ENCODE data around the gene ATXN3L.
"Not testable (repeated sequence)": the region's sequence is repeated elsewhere in the genome, so short reads cannot be mapped to it uniquely, and the experiment has no call there.

ATXN3L gene

DNA sequence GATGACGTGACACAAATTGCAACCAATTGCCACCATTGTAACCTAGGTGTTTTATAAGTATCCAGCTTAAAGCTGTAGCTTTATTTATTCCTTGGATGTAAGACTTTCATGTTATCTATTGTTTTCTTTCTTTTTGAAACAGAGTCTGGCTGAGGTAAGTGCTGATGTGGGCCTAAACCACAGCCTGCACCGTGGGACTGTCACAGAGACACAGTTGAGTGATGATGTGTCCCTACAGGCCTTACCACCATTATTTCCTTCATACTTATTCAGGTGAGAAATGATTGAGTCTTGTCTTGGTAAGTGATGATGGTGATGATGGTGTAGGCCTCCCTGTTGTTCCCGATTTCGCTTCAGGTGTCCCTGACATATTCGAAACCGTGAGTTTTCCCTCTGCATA lies 8.3 kb downstream of the ATXN3L start:
- no peak for FAIRE-seq
- no peak for DNase-seq (ENCODE audit: extremely low spot score, insufficient read length, low read depth)

DNA sequence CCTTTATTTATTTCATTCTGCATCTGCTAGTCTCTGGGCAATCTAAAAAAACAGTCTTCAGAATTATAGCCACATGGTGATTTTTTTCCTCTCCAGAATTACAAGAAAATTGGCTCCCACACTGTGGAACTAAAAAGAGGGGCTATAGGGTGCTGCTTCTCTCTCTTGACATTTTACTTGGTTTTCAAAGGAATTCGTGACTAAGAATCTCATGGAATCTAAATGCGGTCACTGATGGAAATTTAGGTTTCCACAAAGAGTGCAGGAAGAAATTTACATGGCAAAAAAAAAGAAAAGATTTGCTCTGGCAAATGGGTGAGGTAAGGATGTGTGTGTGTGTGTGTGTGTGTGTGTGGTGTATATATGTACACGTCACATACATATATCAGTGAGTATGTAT lies 10.2 kb downstream of the ATXN3L start:
- no peak for DNase-seq (ENCODE audit: extremely low spot score, insufficient read length, low read depth)
- FAIRE-seq = no peak

DNA sequence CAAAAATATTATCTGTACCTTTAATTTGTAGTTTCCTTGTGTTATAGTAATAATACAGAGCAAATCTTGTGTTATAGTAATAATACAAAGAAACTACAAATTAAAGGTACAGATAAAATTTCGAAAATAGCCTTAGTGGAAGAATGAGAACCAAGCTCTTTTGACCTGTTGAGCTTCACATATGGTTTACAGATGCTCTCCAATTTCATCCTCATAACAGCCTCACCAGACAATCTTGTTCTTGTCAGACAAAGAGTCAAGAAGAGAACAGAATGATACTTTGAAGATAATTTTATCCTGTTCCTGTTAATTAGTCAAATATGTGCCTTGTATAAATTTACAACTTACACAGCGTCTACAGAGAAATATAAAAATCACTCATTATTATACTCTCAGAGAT lies 12.8 kb downstream of the ATXN3L start:
- DNase-seq (ENCODE audit: extremely low spot score, insufficient read length, low read depth) = no peak
- FAIRE-seq = no peak

DNA sequence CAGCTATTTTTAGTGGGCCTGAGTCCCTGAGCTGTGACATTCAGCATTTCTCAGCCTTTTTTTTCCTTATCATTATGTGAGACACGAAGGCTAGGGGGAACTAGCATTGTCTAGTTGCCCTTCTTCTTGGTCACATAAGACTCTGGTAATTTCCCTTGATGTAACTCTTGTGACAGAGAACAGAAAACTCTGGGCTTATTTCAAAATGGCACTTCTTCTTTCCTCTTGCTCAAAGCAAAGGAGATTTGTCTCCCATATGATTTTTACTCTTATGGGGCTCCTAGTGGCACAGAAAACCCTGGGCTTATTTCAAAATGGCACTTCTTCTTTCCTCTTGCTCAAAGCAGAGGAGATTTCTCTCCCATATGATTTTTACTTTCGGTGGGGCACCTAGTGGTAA lies 14.7 kb downstream of the ATXN3L start:
- no peak for FAIRE-seq
- no peak for DNase-seq (ENCODE audit: extremely low spot score, insufficient read length, low read depth)

DNA sequence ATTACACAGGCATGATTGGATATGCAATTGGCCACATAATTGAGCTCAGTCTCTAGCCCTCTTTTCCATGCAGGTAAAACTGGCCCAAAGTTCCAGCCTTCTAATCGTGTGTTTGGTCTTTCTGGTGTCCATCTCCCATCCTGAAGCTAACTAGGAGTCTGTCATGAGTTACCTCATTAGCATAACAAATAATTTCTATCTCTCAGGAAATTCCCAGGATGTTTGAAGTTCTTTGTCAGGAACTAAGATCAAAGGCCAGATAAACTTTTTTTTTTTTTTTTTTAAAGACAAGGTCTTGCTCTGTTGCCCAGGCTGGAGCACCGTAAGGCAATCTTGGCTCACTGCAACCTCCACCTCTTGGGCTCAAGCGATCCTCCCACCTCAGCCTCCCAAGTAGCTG lies 15.8 kb downstream of the ATXN3L start:
- FAIRE-seq = no peak
- no peak for DNase-seq (ENCODE audit: extremely low spot score, insufficient read length, low read depth)

DNA sequence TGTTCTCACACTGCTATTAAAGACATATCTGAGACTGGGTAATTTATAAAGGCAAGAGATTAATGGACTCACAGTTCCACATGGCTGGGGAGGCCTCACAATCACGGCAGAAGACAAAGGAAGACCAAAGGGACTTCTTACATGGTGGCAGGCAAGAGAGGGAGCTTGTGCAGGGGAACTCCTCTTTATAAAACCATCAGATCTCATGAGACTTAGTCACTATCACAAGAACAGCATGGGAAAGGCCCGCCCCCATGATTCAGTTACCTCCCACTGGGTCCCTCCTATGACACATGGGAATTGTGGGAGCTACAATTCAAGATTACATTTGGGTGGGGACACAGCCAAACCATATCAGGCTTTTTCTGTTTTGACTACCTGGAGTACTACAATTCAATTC lies 16.6 kb downstream of the ATXN3L start:
- FAIRE-seq; DNase-seq (ENCODE audit: extremely low spot score, insufficient read length, low read depth): not testable (repeated sequence)

DNA sequence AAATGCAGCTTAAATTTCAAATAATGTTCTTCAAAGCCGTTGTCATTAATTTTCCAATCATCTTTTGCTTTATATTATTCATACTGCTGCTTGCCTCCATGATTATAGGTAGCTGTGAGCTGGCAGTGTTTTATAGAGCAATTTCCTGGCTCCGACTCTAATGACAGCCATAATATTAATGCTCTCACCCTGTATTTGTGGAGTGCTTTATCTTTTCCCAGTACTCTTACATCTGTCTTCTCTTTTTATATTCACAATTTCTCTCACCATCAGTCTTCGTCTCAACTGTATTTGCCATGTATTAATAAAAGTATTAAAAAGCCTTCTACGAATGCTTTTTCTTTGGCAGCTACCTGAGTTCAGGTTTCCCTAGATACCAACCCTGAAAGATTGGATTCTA lies 21.0 kb downstream of the ATXN3L start:
- DNase-seq (ENCODE audit: extremely low spot score, insufficient read length, low read depth) (no peak), FAIRE-seq (no peak)

DNA sequence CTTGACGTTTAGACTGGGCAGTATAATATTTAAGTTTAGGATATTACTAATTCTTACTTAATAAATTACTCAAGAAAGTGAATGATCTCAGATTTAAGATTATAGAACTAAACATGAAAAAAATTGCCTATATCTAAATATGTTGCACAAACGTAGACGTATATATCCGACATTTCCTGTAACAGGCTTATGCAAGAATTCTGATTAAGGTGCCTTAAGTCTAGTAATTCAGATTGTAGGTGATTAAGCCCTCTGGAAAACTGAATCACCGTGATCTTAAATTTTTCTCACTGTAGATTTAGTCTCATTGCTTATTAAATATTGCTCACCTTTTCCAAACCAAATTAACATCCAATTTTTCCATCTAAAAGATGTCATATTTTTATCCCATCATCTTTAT lies 24.0 kb downstream of the ATXN3L start:
- DNase-seq (ENCODE audit: extremely low spot score, insufficient read length, low read depth) = no peak

DNA sequence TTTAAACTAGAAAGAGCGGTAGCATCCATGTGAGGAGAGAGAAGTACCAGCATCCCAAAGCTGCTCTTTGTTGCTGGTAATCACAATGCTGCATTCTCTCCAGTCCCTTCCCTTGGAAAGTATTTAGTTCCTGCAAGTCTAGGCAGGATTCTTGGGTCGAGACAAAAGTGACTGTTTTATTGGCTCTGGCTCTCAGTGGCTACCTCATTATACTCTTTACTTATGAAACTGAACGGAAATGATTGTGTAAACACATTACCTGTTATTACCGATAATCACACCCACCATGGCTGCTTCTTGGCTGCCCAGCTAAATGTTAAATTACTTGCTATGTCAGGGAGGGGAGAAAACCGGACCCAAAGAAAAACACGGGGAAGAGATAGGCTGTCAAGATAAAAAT lies 26.2 kb downstream of the ATXN3L start:
- FAIRE-seq (no peak), DNase-seq (ENCODE audit: extremely low spot score, insufficient read length, low read depth) (no peak)

More for the DNA sequence above, 24.0 kb downstream of the ATXN3L start:
- FAIRE-seq = no peak

DNA sequence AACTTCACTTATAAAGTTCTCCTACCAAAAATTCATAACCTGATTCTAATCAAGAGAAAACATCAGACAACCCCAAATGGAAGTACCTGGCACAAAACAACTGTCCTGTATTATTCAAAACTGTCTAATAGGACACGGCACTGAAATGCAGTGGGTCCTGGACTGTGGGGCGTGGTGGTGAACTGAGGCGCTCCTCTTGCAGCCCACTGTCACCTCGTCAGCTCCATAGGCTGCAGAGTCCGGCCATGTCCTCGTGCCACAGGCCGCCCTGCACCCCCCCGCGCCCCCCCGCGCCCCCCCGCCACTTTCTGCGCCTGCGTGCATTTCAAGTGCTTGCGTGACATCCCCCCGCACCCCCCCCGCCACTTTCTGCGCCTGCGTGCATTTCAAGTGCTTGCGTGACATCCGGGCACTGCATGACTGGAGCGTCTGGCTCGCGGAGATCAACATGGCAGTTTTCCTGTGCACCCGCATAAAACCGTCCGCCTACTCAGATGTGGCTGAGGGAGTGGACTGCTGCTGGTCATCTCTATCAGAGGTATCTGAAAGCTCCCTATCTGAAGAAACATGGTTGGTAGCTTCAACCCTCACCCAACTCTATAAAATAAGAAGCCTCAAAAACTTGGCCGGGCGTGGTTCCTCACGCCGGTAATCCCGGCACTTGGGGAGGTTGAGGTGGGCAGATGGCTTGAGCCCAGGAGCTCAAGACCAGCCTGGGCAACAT lies 28.8 kb downstream of the ATXN3L start:
- FAIRE-seq (no peak), DNase-seq (ENCODE audit: extremely low spot score, insufficient read length, low read depth) (no peak)

DNA sequence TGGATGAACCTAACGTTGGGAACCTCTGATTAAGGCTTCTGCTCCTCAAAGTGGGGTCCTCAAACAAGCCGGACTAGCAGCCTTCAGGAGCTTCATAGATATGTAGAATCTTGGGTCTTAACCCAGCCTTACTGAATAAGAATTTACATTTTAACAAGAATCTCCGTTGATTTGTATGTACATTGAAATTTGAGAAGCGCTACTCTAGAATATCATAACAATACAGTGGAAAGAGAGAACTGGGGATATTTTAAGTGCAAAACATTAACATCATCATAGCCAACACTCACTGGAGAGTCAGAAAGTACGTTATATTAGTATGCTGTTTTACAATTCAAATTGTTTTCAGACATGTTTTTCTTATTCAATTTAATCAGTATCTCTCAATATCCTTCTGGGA lies 31.2 kb downstream of the ATXN3L start:
- FAIRE-seq (no peak), DNase-seq (ENCODE audit: extremely low spot score, insufficient read length, low read depth) (no peak)

DNA sequence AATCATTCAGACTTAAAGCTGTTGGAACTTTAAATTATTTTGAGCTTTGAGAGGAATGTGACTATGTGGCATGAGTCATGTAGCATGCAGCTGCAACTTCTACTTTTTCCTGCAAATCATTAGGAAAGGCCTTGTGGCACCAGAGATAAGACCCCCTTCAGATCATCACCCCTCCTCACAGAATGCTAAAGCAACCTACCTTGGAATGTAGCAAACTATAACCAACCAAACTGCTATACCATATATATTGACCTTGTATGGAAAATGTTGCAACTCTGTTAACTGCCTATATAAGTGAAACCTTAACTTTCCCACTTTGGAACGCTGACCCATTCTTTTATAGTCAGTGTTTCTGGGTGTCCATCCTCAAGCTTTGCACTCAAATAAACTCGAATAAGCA lies 32.0 kb downstream of the ATXN3L start:
- FAIRE-seq = no peak

DNA sequence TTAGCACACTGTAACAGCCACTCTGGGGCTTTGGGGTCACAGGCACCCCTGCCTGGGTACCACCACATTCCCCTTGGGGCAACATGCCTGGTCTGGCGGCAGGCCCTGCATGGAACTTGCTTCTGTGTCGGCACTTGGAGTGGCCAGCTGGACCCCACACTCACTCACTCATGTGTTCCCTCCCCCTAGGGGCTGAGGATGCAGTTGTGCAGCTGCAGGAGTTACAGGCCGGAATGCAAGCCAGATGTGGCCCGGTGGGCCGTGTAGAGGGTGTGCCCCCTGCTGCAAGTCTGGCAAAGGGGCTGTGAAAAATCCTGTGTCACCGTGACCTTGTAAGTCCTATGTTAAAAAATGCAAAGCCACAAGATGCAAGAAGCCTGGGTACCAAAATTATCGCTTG lies 34.2 kb downstream of the ATXN3L start:
- no peak for DNase-seq (ENCODE audit: extremely low spot score, insufficient read length, low read depth)

More for the DNA sequence above, 32.0 kb downstream of the ATXN3L start:
- no peak for DNase-seq (ENCODE audit: extremely low spot score, insufficient read length, low read depth)

DNA sequence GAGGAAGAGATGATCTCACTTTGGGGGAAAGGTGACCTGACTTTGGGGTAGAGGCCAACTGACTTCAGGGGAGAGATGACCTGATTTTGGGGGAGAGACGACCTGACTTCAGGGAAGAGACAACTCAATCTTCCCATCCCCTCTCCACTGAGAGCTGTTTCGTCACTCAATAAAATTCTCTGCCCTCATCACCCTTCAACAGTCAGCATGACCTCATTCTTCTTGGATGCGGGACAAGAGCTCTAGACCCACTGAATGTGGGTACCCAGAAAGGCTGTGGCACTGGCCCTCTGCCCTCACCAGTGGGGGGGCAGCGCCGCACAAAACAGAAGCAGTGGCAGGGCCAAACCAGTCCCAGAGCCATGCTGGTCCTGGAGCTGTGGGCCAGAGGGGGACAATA lies 34.6 kb downstream of the ATXN3L start:
- FAIRE-seq (no peak), DNase-seq (ENCODE audit: extremely low spot score, insufficient read length, low read depth) (no peak)

More for the DNA sequence above, 34.2 kb downstream of the ATXN3L start:
- FAIRE-seq = no peak

DNA sequence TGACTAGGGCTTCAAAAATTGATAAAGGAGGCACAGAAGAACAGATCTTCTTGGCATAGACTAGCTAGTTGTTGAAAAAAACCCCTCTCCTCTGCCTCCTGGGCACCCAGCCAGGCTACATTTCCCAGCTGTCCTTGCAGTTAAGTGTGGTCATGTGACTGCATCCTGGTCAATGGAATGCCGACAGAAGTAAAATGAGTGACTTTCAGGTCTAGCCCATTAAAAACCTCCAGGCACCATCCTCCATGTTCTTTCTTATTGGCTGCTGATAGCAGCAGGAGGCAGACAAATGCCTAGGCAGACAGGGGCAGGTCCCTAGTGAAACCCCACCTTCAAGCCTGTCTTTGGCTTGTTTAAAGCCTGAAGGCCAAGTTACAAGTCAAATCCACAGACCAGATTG lies 35.3 kb downstream of the ATXN3L start:
- FAIRE-seq (no peak), DNase-seq (ENCODE audit: extremely low spot score, insufficient read length, low read depth) (no peak)

DNA sequence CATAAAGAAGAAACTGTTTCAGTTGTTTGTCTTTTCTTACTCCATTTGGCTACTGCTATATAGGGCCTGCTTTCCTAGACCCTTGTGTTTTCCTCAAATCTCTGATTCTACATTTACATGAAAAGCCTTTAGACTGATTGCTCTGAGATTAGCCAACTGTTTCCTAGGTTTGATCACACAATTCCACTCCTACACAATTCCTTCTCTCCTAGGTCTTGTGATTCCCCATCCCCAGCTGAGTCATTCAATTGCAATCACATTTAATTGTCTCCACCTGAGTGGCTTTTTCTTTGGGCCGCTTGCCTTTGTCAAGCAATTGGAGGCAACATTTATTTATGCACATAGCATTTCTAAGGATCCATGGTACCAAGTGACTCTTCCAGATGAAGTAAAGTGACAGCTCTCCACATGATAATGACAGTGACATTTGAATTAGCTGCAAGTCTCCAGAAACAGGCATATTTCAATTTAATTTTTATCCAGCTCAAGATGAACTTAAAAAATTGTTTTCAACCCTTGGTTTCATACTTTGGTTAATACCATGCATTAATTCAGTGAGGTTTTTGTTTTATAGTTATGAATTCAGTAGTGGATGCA lies 35.8 kb downstream of the ATXN3L start:
- FAIRE-seq (peak; percentile 38), DNase-seq (ENCODE audit: extremely low spot score, insufficient read length, low read depth) (no peak)

DNA sequence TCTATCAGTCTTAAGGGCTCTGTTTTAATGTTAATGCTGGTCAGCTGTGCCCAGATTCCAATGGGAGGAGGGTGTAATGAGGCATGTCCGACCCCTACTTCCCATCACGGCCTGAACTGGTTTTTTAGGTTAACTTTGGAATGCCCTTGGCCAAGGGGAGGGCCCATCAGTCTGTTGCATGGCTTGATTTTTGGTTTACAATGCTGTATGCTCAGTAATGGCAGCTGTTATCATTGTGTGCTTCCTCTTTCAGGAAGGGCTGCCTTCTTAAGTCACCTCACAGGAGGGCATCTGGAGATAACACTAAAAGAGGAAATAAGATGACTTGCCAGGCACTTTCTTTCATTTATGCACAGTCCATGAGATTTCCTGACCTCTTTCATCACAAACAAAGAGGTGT lies 36.3 kb downstream of the ATXN3L start:
- peak; percentile 41 for FAIRE-seq
- no peak for DNase-seq (ENCODE audit: extremely low spot score, insufficient read length, low read depth)

DNA sequence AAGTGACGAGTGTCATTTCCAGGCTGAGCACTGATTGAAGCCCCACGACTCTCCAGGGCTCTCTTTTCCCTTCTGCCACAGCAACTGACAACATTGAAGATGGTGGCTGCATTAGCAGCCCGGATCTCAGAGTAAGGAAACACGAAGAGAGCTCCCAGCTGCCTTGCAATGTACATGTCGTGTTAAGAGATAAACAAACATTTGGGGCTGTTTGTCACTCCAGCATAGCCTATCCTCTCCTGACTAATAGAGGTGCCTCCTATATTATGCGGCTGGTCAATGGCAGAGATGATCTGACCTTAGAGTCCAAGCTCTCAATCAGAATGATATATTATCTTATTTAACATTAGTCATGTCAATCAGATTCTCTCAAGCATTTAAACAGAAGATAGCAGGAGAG lies 38.6 kb downstream of the ATXN3L start:
- FAIRE-seq (no peak), DNase-seq (ENCODE audit: extremely low spot score, insufficient read length, low read depth) (no peak)

DNA sequence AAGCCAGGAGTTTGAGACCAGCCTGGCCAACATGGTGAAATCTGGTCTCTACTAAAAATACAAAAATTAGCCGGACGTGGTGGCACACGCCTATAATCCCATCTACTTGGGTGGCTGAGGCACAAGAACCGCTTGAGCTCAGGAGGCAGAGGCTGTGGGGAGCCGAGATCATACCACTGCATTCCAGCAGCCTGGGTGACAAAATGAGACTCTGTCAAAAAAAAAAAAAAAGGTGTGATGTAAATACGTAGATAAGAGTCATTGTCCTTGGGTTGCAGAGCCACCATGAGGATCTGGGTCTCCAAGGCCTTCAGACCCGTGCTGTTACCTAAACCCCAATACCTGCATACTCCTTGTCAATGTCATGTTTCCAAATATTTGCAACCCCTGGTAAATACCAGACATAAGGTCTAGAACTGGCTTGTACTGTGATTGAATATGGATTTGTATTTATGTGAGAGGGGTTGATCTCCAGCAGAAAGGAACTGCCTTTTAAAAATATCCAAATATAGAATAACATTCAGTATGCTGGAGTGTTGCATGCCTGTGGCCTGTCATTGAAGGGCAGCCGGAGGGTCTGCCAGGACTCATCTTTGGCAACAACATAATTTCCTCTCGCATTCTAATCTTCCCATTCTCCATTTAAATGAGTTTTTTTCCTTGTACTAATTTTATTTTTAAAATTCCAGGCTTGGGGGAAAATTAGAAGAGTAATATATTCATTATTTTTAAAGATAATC lies 40.4 kb downstream of the ATXN3L start:
- DNase-seq (ENCODE audit: extremely low spot score, insufficient read length, low read depth) = no peak
- FAIRE-seq = no peak

DNA sequence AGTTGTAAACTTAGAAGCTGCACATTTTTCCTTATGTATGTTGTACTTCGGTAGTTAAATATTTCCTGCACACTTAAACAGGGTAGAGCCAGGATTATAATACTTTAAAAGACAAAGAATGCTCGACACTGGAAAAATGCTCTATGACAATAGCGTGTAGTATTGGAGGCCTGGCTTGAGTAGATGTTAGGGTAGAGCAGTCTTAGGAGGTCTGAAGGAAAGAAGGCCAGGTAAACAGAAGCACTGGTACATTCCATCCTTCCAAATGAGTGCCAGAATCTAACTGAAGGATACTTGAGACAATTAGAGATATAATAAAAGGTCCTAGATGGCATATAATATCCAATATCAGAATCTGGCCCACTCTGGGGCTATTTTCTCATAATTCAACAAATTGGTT lies 42.3 kb downstream of the ATXN3L start:
- no peak for FAIRE-seq
- DNase-seq (ENCODE audit: extremely low spot score, insufficient read length, low read depth) = no peak

DNA sequence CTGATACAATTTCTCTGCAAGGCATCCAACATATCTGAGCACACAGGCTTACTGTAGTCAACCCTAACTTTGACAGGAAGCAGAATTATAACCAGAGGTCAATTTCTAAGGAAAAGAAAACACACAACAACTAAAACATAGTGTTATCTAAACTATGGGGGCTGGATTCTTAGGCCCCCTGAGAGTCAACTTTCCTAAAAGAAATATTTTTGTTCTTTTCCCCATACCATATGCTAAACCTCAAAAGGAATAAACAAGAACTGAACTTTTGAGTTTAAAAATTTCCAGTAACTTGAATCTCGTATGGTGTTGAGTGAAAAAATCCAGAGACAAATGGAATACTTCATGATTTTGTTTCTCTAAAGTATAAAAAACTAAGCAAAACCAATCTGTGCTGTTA lies 42.9 kb downstream of the ATXN3L start:
- DNase-seq (ENCODE audit: extremely low spot score, insufficient read length, low read depth) (no peak), FAIRE-seq (no peak)

Measured in GM18507 (cell line).